Neural cell (in vitro differentiated cells): ENCODE results near the gene UMPS.
"Not testable (repeated sequence)": the region's sequence is repeated elsewhere in the genome, so short reads cannot be mapped to it uniquely, and the experiment has no call there.

ENCODE experiments used
- CTCF ChIP-seq: fragments of 450-650 bp; IDR thresholded peaks from 2 replicates; pipeline ENCODE4 v1.5.1; 2014; ENCODE audit warnings: antibody characterized with exemption, mild to moderate bottlenecking, moderate library complexity; ENCODE audit not compliant: poor library complexity, severe bottlenecking
- POLR2AphosphoS5 ChIP-seq: IDR thresholded peaks from 2 replicates; pipeline ENCODE4 v1.6.1; 2012
- TAF1 ChIP-seq: IDR thresholded peaks from 2 replicates; pipeline ENCODE4 v1.6.1; 2012; ENCODE audit warnings: low read depth

- not testable (repeated sequence) for TF ChIP-seq CTCF, TAF1, POLR2AphosphoS5
These were observed 19.6 kb downstream of the UMPS start for GRCh38 chr3:124749877-124750276.
